ENCODE results near the gene LHFPL5. TPM values are rescaled to one million over a fixed set of nuclear protein-coding genes. Genes with fewer than 3 reads are reported as not detected.

The LHFPL5 gene
- polyA plus RNA-seq, 3 donors from 2014 or later: not detected

DNA sequence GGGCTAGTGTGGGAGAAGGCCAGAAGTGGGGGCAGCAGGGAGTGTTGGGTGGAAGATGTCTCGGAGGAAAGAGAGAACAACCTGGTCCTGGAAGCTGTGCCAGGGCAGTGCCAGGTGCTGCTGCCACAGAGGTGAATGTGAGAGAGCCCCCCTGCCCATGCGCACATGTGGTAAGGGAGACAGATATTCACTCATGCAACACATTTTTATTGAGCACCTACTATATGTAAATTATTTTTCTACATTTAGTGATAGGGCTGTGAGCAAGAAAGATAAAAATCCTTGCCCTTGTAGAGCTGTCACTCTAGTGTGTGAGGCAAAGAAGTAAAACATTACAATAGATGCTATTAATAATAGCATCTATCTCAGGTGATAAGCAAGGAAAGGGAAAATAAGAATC is 23.9 kb upstream of the LHFPL5 start:
- Mint-ChIP-seq H3K9me3 (no peaks in the 10 kb centered on the region), H3K27ac (no peak overlapping the region), H3K36me3 (no peaks in the 10 kb centered on the region), H3K27me3 (ENCODE audit: low read depth in 3 of 3) (peaks cover 7 to 19% (median 11%) of the 10 kb centered on the region in 3 donors), H3K4me1 (peaks cover 0 to 4% of the 10 kb centered on the region in 2 donors), H3K4me3 (no peak overlapping the region)
- DNase-seq: no peak

DNA sequence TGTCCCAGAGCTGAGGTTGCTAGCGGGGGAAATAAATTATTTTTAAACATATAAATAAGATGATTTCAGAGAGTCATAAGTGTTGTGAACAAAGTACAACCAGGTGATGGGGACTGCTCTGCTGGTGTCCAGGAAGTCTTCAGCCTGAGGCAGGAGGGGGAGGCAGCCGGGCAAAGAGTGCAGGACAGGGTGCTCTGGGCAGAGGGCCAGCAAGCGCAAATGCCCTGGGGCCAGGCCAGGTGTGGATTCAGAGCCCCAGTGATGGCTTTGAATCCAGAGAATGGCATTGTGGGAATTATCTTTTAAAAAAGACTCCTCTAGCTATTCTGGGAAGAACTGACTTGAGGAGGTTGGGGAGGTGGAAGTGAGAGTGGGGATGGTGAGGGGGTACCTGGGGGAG is 22.7 kb upstream of the LHFPL5 start:
- Mint-ChIP-seq H3K27ac (no peak overlapping the region), H3K4me3 (no peak overlapping the region), H3K9me3 (no peaks in the 10 kb centered on the region), H3K27me3 (ENCODE audit: low read depth in 3 of 3) (peaks cover 6 to 19% (median 8%) of the 10 kb centered on the region in 3 donors), H3K4me1 (peaks cover 0 to 2% of the 10 kb centered on the region in 2 donors), H3K36me3 (no peaks in the 10 kb centered on the region)
- DNase-seq: no peak

- DNase-seq: no peak
- Mint-ChIP-seq H3K27ac (no peak overlapping the region), H3K9me3 (no peaks in the 10 kb centered on the region), H3K27me3 (ENCODE audit: low read depth in 3 of 3) (peaks cover 7 to 29% (median 10%) of the 10 kb centered on the region in 3 donors), H3K36me3 (no peaks in the 10 kb centered on the region), H3K4me1 (no peaks in the 10 kb centered on the region), H3K4me3 (no peak overlapping the region)
These were observed 21.0 kb upstream of the LHFPL5 start for GRCh38 chr6:35784200-35784599.

DNA sequence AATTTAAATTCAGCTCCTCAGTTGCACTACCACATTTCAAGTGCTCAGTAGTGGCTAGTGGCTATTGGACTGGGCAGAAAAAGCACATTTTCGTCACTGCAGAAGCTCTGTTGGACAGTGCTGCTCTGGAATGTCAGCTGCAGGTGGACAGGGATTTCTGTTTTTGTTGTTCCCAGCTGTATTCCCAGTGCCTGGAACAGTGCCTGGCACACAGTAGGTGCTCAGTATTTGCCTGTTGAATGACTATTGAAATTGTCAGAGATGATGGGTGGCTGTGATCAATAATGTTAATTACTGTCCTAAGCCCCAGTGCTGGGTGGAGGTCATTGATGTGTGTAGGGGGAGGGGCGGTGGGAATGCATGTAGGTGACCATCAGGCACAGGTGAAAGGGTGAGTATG is 18.9 kb upstream of the LHFPL5 start:
- H3K27me3 Mint-ChIP-seq (ENCODE audit: low read depth in 3 of 3): peaks cover 7 to 38% (median 8%) of the 10 kb centered on the region in 3 donors
- H3K9me3 Mint-ChIP-seq: no peaks in the 10 kb centered on the region
- DNase-seq: no peak
- no peak overlapping the region for H3K27ac Mint-ChIP-seq
- no peak overlapping the region for H3K4me3 Mint-ChIP-seq
- no peaks in the 10 kb centered on the region for H3K4me1 Mint-ChIP-seq
- no peaks in the 10 kb centered on the region for H3K36me3 Mint-ChIP-seq

GRCh38 chr6:35786810-35787209 is 18.3 kb upstream of the LHFPL5 start:
- Mint-ChIP-seq H3K4me3 (no peak overlapping the region), H3K36me3 (no peaks in the 10 kb centered on the region), H3K4me1 (no peaks in the 10 kb centered on the region), H3K9me3 (no peaks in the 10 kb centered on the region), H3K27ac (no peak overlapping the region), H3K27me3 (ENCODE audit: low read depth in 3 of 3) (peaks cover 3 to 38% (median 8%) of the 10 kb centered on the region in 3 donors)
- DNase-seq: no peak

DNA sequence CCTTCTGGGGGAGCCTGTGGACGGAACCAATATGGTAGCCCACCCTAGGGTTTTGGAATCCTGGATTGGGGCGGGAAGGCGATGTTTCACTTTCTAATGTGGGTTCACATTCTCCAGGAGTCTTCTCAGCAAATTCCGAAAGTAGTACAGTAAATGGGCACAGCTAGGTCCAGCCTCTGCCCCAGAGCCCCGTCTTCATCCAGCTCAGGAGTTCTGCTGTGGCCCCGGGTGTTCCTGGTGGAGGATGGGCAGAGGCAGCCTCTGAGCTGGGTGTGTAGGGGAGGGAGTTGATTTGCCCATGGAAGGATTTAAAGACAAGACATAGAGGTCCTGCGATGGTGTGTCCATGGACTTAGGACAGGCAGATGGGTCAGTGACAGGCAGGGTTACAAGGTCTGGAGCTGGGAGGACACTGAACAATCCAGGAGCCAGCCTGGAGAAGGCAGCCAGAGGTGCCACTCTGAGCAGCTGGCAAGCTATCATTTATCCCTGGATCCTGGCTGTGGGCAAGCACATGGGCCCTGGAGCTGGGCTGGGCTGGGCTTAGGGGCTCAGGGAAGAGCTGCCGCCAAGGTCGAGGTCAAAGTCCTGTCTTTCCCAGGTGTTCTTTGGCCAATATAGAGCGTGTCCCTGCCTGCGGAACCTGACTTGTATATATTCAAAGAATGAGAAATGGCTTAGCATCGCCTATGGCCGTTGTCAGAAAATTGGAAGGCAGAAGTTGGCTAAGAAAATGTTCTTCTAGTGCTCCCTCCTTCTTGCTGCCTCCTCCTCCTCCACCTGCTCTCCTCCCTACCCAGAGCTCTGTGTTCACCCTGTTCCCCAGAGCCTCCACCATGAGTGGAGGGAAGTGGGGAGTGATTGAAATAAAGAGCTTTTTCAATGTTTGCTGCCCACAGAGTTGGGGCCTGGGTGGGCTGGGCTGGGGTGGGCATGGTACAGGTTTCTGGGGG is 17.6 kb upstream of the LHFPL5 start:
- H3K4me3 Mint-ChIP-seq: no peak overlapping the region
- no peaks in the 10 kb centered on the region for H3K36me3 Mint-ChIP-seq
- H3K27me3 Mint-ChIP-seq (ENCODE audit: low read depth in 3 of 3): peaks cover 3 to 35% (median 4%) of the 10 kb centered on the region in 3 donors
- DNase-seq: no peak
- H3K9me3 Mint-ChIP-seq: no peaks in the 10 kb centered on the region
- no peak overlapping the region for H3K27ac Mint-ChIP-seq
- no peaks in the 10 kb centered on the region for H3K4me1 Mint-ChIP-seq

- Mint-ChIP-seq H3K4me1 (no peaks in the 10 kb centered on the region), H3K4me3 (no peak overlapping the region), H3K27ac (no peak overlapping the region), H3K27me3 (ENCODE audit: low read depth in 3 of 3) (peaks cover 3 to 32% (median 4%) of the 10 kb centered on the region in 3 donors), H3K9me3 (no peaks in the 10 kb centered on the region), H3K36me3 (no peaks in the 10 kb centered on the region)
- DNase-seq: no peak
These were observed 16.6 kb upstream of the LHFPL5 start for GRCh38 chr6:35788423-35788982.

GRCh38 chr6:35790683-35791082 is 14.5 kb upstream of the LHFPL5 start:
- no peak overlapping the region for H3K4me3 Mint-ChIP-seq
- H3K27me3 Mint-ChIP-seq (ENCODE audit: low read depth in 3 of 3): peaks cover 2 to 27% (median 4%) of the 10 kb centered on the region in 3 donors
- H3K9me3 Mint-ChIP-seq: peaks cover 0 to 2% (median 0%) of the 10 kb centered on the region in 6 donors
- no peaks in the 10 kb centered on the region for H3K36me3 Mint-ChIP-seq
- no peak for DNase-seq
- H3K4me1 Mint-ChIP-seq: no peaks in the 10 kb centered on the region
- no peak overlapping the region for H3K27ac Mint-ChIP-seq

GRCh38 chr6:35794536-35795452 is 10.4 kb upstream of the LHFPL5 start:
- Mint-ChIP-seq H3K9me3 (peaks cover 0 to 2% (median 0%) of the 10 kb centered on the region in 6 donors), H3K27ac (no peak overlapping the region), H3K4me1 (no peaks in the 10 kb centered on the region), H3K4me3 (no peak overlapping the region), H3K27me3 (ENCODE audit: low read depth in 3 of 3) (peaks cover 3 to 14% (median 5%) of the 10 kb centered on the region in 3 donors), H3K36me3 (no peaks in the 10 kb centered on the region)
- no peak for DNase-seq

DNA sequence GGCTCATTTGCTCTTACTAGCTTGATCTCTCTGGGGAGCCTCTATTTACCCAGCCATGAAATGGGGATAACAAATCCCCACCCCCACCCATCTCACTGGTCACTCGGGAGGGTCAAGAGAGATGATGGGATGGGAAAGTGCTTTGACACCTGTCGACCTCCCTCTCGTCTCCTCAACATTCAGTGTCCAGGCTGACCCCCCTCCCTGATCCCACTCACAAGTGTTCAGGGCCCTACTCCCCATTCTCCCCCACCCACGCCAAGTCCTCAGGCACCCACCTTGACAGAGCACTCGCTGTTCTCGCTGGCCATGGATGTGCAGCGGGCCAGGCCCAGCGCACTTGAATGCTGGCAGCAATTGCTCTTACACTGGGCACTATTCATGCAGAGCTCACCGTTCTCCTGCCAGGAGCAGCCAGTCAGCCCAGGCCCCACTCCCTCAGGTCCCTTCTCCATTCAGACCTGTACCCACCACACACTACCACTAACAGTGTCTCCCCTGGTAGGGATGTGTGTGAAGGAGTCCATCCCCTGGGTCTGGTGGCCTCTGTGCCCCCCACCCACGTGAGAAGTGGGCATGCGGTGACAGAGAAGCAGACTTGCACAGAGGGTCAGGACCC is 9.6 kb upstream of the LHFPL5 start:
- peaks cover 6 to 16% (median 7%) of the 10 kb centered on the region in 3 donors for H3K27me3 Mint-ChIP-seq (ENCODE audit: low read depth in 3 of 3)
- H3K4me1 Mint-ChIP-seq: no peaks in the 10 kb centered on the region
- peak overlapping the region in 1 of 6 donors; percentile 30 for H3K27ac Mint-ChIP-seq
- no peaks in the 10 kb centered on the region for H3K36me3 Mint-ChIP-seq
- peaks cover 0 to 2% (median 0%) of the 10 kb centered on the region in 6 donors for H3K9me3 Mint-ChIP-seq
- DNase-seq: no peak
- H3K4me3 Mint-ChIP-seq: no peak overlapping the region

GRCh38 chr6:35796236-35796635 is 8.9 kb upstream of the LHFPL5 start:
- Mint-ChIP-seq H3K4me3 (no peak overlapping the region), H3K27ac (no peak overlapping the region), H3K4me1 (no peaks in the 10 kb centered on the region), H3K27me3 (ENCODE audit: low read depth in 3 of 3) (peaks cover 7 to 9% (median 7%) of the 10 kb centered on the region in 3 donors), H3K36me3 (no peaks in the 10 kb centered on the region), H3K9me3 (peaks cover 0 to 2% (median 0%) of the 10 kb centered on the region in 6 donors)
- DNase-seq: no peak

GRCh38 chr6:35797837-35798526 is 7.2 kb upstream of the LHFPL5 start:
- no peaks in the 10 kb centered on the region for H3K4me1 Mint-ChIP-seq
- H3K27me3 Mint-ChIP-seq (ENCODE audit: low read depth in 3 of 3): peaks cover 7 to 9% (median 7%) of the 10 kb centered on the region in 3 donors
- no peak for DNase-seq
- H3K27ac Mint-ChIP-seq: no peak overlapping the region
- H3K9me3 Mint-ChIP-seq: peaks cover 0 to 2% (median 0%) of the 10 kb centered on the region in 6 donors
- no peak overlapping the region for H3K4me3 Mint-ChIP-seq
- H3K36me3 Mint-ChIP-seq: no peaks in the 10 kb centered on the region

DNA sequence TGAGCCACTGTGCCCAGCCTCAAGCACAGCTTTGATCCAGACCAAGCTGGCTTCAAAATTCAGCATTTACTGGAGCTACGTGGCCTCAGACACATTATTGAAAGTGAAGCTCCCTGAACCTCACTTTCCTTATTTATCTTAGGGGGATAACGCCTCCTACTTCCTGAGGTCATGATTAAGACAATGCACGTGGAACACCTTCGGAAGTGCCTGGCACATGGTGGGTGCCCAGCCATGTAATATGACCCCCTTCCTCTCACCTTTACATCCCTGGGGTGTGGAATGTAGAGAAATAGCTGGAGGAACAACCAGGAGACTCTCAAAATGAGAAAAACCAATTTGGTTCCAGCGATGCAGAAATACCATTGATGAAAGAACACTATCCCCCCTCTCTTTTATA is 6.4 kb upstream of the LHFPL5 start:
- Mint-ChIP-seq H3K27me3 (ENCODE audit: low read depth in 3 of 3) (peaks cover 7 to 9% (median 7%) of the 10 kb centered on the region in 3 donors), H3K27ac (no peak overlapping the region), H3K36me3 (no peaks in the 10 kb centered on the region), H3K4me3 (no peak overlapping the region), H3K4me1 (no peaks in the 10 kb centered on the region), H3K9me3 (peaks cover 0 to 2% (median 0%) of the 10 kb centered on the region in 6 donors)
- DNase-seq: no peak

All from immature natural killer cell (primary cell).